Measurements from ENCODE around the gene PHLDB3. TPM values are rescaled to one million over a fixed set of nuclear protein-coding genes. Genes with fewer than 3 reads are reported as not detected.

The PHLDB3 gene
- total RNA-seq, 1 donor from 2014 or later: 9.6 TPM

GRCh38 chr19:43511324-43511723 is 6.8 kb upstream of the PHLDB3 start:
- H3K27me3 Mint-ChIP-seq (ENCODE audit: unreplicated experiment): peaks cover 7% of the 10 kb centered on the region

GRCh38 chr19:43510713-43511112 is 6.2 kb upstream of the PHLDB3 start:
- H3K27me3 Mint-ChIP-seq (ENCODE audit: unreplicated experiment): peaks cover 7% of the 10 kb centered on the region
- peaks cover 41% of the 10 kb centered on the region for H3K36me3 Mint-ChIP-seq (ENCODE audit: low read depth, unreplicated experiment)
- no peak overlapping the region for H3K27ac Mint-ChIP-seq (ENCODE audit: unreplicated experiment)
- H3K4me1 Mint-ChIP-seq (ENCODE audit: unreplicated experiment): no peaks in the 10 kb centered on the region
- no peak for DNase-seq (ENCODE audit: low spot score)
- H3K4me3 Mint-ChIP-seq (ENCODE audit: unreplicated experiment): peak overlapping the region; percentile 12
- no peak for TF ChIP-seq CTCF (IDR thresholded peaks at IDR 0.05; ENCODE audit: unreplicated experiment)
- no peaks in the 10 kb centered on the region for H3K9me3 Mint-ChIP-seq (ENCODE audit: unreplicated experiment)

More at GRCh38 chr19:43511324-43511723, 6.8 kb upstream of the PHLDB3 start:
- H3K27ac Mint-ChIP-seq (ENCODE audit: unreplicated experiment): no peak overlapping the region
- no peak for DNase-seq (ENCODE audit: low spot score)
- no peak for TF ChIP-seq CTCF (IDR thresholded peaks at IDR 0.05; ENCODE audit: unreplicated experiment)
- peak overlapping the region; percentile 12 for H3K4me3 Mint-ChIP-seq (ENCODE audit: unreplicated experiment)
- no peaks in the 10 kb centered on the region for H3K9me3 Mint-ChIP-seq (ENCODE audit: unreplicated experiment)
- H3K4me1 Mint-ChIP-seq (ENCODE audit: unreplicated experiment): no peaks in the 10 kb centered on the region
- peaks cover 36% of the 10 kb centered on the region for H3K36me3 Mint-ChIP-seq (ENCODE audit: low read depth, unreplicated experiment)

DNA sequence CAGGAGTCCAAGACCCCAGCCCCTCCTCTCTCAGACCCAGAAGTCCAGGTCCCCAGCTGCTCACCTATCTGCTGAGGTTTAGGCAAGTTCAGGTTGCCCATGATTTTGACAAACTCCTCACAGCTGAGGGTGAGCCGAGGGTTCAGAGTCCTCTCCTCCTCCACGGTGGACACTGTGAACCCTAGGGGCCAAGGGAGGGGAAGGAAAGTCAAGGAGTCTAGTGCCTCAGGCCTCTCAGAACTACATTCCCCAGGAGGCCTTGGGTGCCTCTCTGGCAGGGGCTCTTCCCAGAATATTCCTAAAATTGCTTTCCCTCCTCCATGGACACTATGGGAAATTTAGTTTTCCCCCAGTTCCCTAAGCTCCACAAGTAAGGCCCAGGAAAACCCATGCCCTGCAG is 3.3 kb upstream of the PHLDB3 start:
- Mint-ChIP-seq H3K27ac (ENCODE audit: unreplicated experiment) (no peak overlapping the region), H3K27me3 (ENCODE audit: unreplicated experiment) (peaks cover 11% of the 10 kb centered on the region), H3K36me3 (ENCODE audit: low read depth, unreplicated experiment) (peaks cover 35% of the 10 kb centered on the region), H3K4me3 (ENCODE audit: unreplicated experiment) (no peak overlapping the region), H3K9me3 (ENCODE audit: unreplicated experiment) (no peaks in the 10 kb centered on the region), H3K4me1 (ENCODE audit: unreplicated experiment) (peaks cover 14% of the 10 kb centered on the region)
- TF ChIP-seq CTCF (IDR thresholded peaks at IDR 0.05; ENCODE audit: unreplicated experiment): no peak
- DNase-seq (ENCODE audit: low spot score): no peak

- H3K27me3 Mint-ChIP-seq (ENCODE audit: unreplicated experiment): peaks cover 11% of the 10 kb centered on the region
- no peak for TF ChIP-seq CTCF (IDR thresholded peaks at IDR 0.05; ENCODE audit: unreplicated experiment)
- peaks cover 16% of the 10 kb centered on the region for H3K4me1 Mint-ChIP-seq (ENCODE audit: unreplicated experiment)
- H3K4me3 Mint-ChIP-seq (ENCODE audit: unreplicated experiment): no peak overlapping the region
- H3K9me3 Mint-ChIP-seq (ENCODE audit: unreplicated experiment): no peaks in the 10 kb centered on the region
- H3K36me3 Mint-ChIP-seq (ENCODE audit: low read depth, unreplicated experiment): peaks cover 26% of the 10 kb centered on the region
- H3K27ac Mint-ChIP-seq (ENCODE audit: unreplicated experiment): no peak overlapping the region
- DNase-seq (ENCODE audit: low spot score): no peak
Observed at GRCh38 chr19:43506629-43507028, 2.1 kb upstream of the PHLDB3 start.

DNA sequence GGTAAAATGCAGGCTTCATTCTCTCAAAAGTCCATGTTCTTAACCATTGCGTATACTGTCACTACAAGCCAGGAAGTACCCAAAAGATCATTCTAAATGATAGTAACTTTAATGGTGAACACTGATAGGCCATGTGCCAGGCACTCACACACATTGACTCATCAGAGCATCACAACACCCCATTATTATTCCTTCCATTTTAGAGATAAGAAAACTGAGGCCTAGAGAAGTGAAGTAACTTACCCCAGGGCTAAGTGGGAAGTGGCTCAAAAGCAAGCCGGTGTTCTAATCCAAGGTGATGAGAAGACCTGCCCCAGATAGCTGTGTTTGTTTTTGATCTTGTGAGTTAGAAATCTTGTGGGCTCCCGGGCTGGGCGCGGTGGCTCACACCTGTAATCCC is 1.4 kb upstream of the PHLDB3 start:
- Mint-ChIP-seq H3K4me3 (ENCODE audit: unreplicated experiment) (peak overlapping the region; percentile 62), H3K27ac (ENCODE audit: unreplicated experiment) (peak overlapping the region; percentile 52)

More for the DNA sequence above, 1.4 kb upstream of the PHLDB3 start:
- Mint-ChIP-seq H3K4me1 (ENCODE audit: unreplicated experiment) (peaks cover 16% of the 10 kb centered on the region), H3K36me3 (ENCODE audit: low read depth, unreplicated experiment) (peaks cover 24% of the 10 kb centered on the region), H3K27me3 (ENCODE audit: unreplicated experiment) (peaks cover 13% of the 10 kb centered on the region), H3K9me3 (ENCODE audit: unreplicated experiment) (no peaks in the 10 kb centered on the region)
- no peak for DNase-seq (ENCODE audit: low spot score)
- no peak for TF ChIP-seq CTCF (IDR thresholded peaks at IDR 0.05; ENCODE audit: unreplicated experiment)
